WI38 (cell line): ENCODE data around the gene ANKRD28.

Experiments
- H3K4me3 ChIP-seq: 2 replicates; pipeline ENCODE4 v1.5.1; 2011; ENCODE audit warnings: low read depth, mild to moderate bottlenecking, control low read depth, low read length
- CTCF ChIP-seq: IDR thresholded peaks from 2 replicates; pipeline ENCODE4 v1.5.1; 2012; ENCODE audit warnings: low read depth, mild to moderate bottlenecking, control low read depth, low read length

The ANKRD28 gene

GRCh38 chr3:15731024-15731423, 66.8 kb downstream of the ANKRD28 start:
- H3K4me3 ChIP-seq = no peak overlapping the region
- no peak for TF ChIP-seq CTCF

- no peak overlapping the region for H3K4me3 ChIP-seq
- no peak for TF ChIP-seq CTCF
Observed at GRCh38 chr3:15728766-15729165, 69.0 kb downstream of the ANKRD28 start.

- TF ChIP-seq CTCF = no peak
- no peak overlapping the region for H3K4me3 ChIP-seq
Observed at GRCh38 chr3:15726881-15727280, 70.9 kb downstream of the ANKRD28 start.

- H3K4me3 ChIP-seq = no peak overlapping the region
- TF ChIP-seq CTCF = no peak
Observed at GRCh38 chr3:15726043-15726442, 71.7 kb downstream of the ANKRD28 start.

- TF ChIP-seq CTCF = no peak
Observed at GRCh38 chr3:15724446-15724845, 73.3 kb downstream of the ANKRD28 start.

GRCh38 chr3:15723624-15723884, 74.2 kb downstream of the ANKRD28 start:
- H3K4me3 ChIP-seq = no peak overlapping the region
- TF ChIP-seq CTCF = no peak

More at GRCh38 chr3:15724446-15724845, 73.3 kb downstream of the ANKRD28 start:
- H3K4me3 ChIP-seq = no peak overlapping the region

- no peak overlapping the region for H3K4me3 ChIP-seq
- TF ChIP-seq CTCF = no peak
Observed at GRCh38 chr3:15722877-15723623, 74.7 kb downstream of the ANKRD28 start.
